ENCODE results near the gene NOM1. TPM values are rescaled to one million over a fixed set of nuclear protein-coding genes. Genes with fewer than 3 reads are reported as not detected.

NOM1 gene
- total RNA-seq, 1 experiment from 2014 or later = 35.4 TPM

- Histone ChIP-seq H2AFZ (ENCODE audit: low read depth, low read length, poor library complexity, severe bottlenecking) (no peak overlapping the region), H3K4me3 (replicated peaks in 1 of 2; ENCODE audit: low read depth in 1 of 2, low read length in 2 of 2) (no peak overlapping the region), H3K9me3 (ENCODE audit: control insufficient read depth in 1 of 2, insufficient read depth in 1 of 2, low read depth in 1 of 2, low read length in 2 of 2) (no peaks in the 10 kb centered on the region), H3K9ac (ENCODE audit: low read length) (no peak overlapping the region), H3K4me2 (ENCODE audit: low read length) (no peak overlapping the region), H3K36me3 (ENCODE audit: control insufficient read depth in 1 of 2, insufficient read depth in 2 of 2, low read length in 2 of 2) (peaks cover 76 to 78% of the 10 kb centered on the region in 2 experiments; a peak in 3 of 4 replicates), H3K4me1 (ENCODE audit: control insufficient read depth in 1 of 2, insufficient read depth in 2 of 2, low read length in 2 of 2) (no peaks in the 10 kb centered on the region), H3K27me3 (ENCODE audit: insufficient read depth, low read length) (no peaks in the 10 kb centered on the region), H4K20me1 (ENCODE audit: insufficient read depth) (no peaks in the 10 kb centered on the region), H3K79me2 (ENCODE audit: insufficient read depth, low read length) (peaks cover 60% of the 10 kb centered on the region), H3K9me2 (ENCODE audit: insufficient read depth) (no peaks in the 10 kb centered on the region), H3K27ac (ENCODE audit: low read depth, low read length) (no peak overlapping the region)
- ChIA-PET CTCF (no interaction called here), POLR2A (no interaction called here), RAD21 (ENCODE audit: low non-redundant PET in 1 of 2, low total read pairs in 2 of 2, uncharacterized antibody in 2 of 2, unreplicated experiment in 2 of 2) (no interaction called here)
- TF ChIP-seq REST (IDR thresholded peaks at IDR 0.05; ENCODE audit: low read depth) (no peak), CBX3 (IDR thresholded peaks at IDR 0.05; ENCODE audit: low read depth) (no peak), EZH2 (IDR thresholded peaks at IDR 0.05) (no peak)
- no peak for ATAC-seq
- BruUV-seq (replicated peaks) = no TSS peak
- DNase-seq (ENCODE audit: low read depth, low spot score) = no peak
- intact Hi-C loops (cut with micrococcal nuclease) = no loop called here
Measured at GRCh38 chr7:156962145-156962544, 12.6 kb downstream of the NOM1 start.

- ChIA-PET CTCF (no interaction called here), RAD21 (ENCODE audit: low non-redundant PET in 1 of 2, low total read pairs in 2 of 2, uncharacterized antibody in 2 of 2, unreplicated experiment in 2 of 2) (no interaction called here), POLR2A (no interaction called here)
- H3K4me2 ChIP-seq (ENCODE audit: low read length) = no peak overlapping the region
- H3K9me3 ChIP-seq (ENCODE audit: control insufficient read depth in 1 of 2, insufficient read depth in 1 of 2, low read depth in 1 of 2, low read length in 2 of 2) = no peaks in the 10 kb centered on the region
- no peaks in the 10 kb centered on the region for H4K20me1 ChIP-seq (ENCODE audit: insufficient read depth)
- H3K9me2 ChIP-seq (ENCODE audit: insufficient read depth) = no peaks in the 10 kb centered on the region
- peaks cover 56% of the 10 kb centered on the region for H3K79me2 ChIP-seq (ENCODE audit: insufficient read depth, low read length)
- H3K27me3 ChIP-seq (ENCODE audit: insufficient read depth, low read length) = no peaks in the 10 kb centered on the region
- no peak overlapping the region for H3K9ac ChIP-seq (ENCODE audit: low read length)
- H3K4me3 ChIP-seq (replicated peaks in 1 of 2; ENCODE audit: low read depth in 1 of 2, low read length in 2 of 2) = no peak overlapping the region
- intact Hi-C loops (cut with micrococcal nuclease) = no loop called here
- H3K4me1 ChIP-seq (ENCODE audit: control insufficient read depth in 1 of 2, insufficient read depth in 2 of 2, low read length in 2 of 2) = no peaks in the 10 kb centered on the region
- no peak overlapping the region for H2AFZ ChIP-seq (ENCODE audit: low read depth, low read length, poor library complexity, severe bottlenecking)
- H3K36me3 ChIP-seq (ENCODE audit: control insufficient read depth in 1 of 2, insufficient read depth in 2 of 2, low read length in 2 of 2) = peaks cover 73 to 78% of the 10 kb centered on the region in 2 experiments; a peak in 3 of 4 replicates
- no peak for DNase-seq (ENCODE audit: low read depth, low spot score)
- H3K27ac ChIP-seq (ENCODE audit: low read depth, low read length) = no peak overlapping the region
- no TSS peak for BruUV-seq (replicated peaks)
- ATAC-seq = no peak
- TF ChIP-seq POLR2AphosphoS5 (IDR thresholded peaks at IDR 0.05; ENCODE audit: low read depth, low read length) = no peak
- no peak for TF ChIP-seq ZFX (IDR thresholded peaks at IDR 0.05)
- no peak for TF ChIP-seq JUND (IDR thresholded peaks at IDR 0.05)
- no peak for TF ChIP-seq YY1 (IDR thresholded peaks at IDR 0.05; ENCODE audit: extremely low read depth, insufficient replicate concordance, low read depth, low read length)
- no peak for TF ChIP-seq EGR1 (IDR thresholded peaks at IDR 0.05; ENCODE audit: low read depth)
- TF ChIP-seq MAX (IDR thresholded peaks at IDR 0.05) = no peak
- TF ChIP-seq REST (IDR thresholded peaks at IDR 0.05; ENCODE audit: low read depth) = no peak
- no peak for TF ChIP-seq ZBTB33 (IDR thresholded peaks at IDR 0.05; ENCODE audit: extremely low read depth, insufficient replicate concordance, low read length)
- no peak for TF ChIP-seq ATF3 (IDR thresholded peaks at IDR 0.05)
Measured at GRCh38 chr7:156962897-156963296, 13.4 kb downstream of the NOM1 start.

Measured in HCT116 (cell line).